ENCODE data around the gene PRKCD.

PRKCD gene

GRCh38 chr3:53231532-53232511, 70.8 kb downstream of the PRKCD start:
- no peaks in the 10 kb centered on the region for H3K27me3 ChIP-seq (ENCODE audit: insufficient read depth, low read depth, severe bottlenecking)
- H3K9me3 ChIP-seq (ENCODE audit: severe bottlenecking), result no peaks in the 10 kb centered on the region
- TF ChIP-seq CTCF (IDR thresholded peaks at IDR 0.05; ENCODE audit: low read depth, low read length), result 0 out of 2 replicates have a peak, but pooled peaks have one; percentile 17
- H3K27ac ChIP-seq, result no peak overlapping the region
- DNase-seq, result no peak
- no peak overlapping the region for H3K4me3 ChIP-seq (ENCODE audit: low read depth, low read length)
- H3K36me3 ChIP-seq, result peaks cover 93% of the 10 kb centered on the region

DNA sequence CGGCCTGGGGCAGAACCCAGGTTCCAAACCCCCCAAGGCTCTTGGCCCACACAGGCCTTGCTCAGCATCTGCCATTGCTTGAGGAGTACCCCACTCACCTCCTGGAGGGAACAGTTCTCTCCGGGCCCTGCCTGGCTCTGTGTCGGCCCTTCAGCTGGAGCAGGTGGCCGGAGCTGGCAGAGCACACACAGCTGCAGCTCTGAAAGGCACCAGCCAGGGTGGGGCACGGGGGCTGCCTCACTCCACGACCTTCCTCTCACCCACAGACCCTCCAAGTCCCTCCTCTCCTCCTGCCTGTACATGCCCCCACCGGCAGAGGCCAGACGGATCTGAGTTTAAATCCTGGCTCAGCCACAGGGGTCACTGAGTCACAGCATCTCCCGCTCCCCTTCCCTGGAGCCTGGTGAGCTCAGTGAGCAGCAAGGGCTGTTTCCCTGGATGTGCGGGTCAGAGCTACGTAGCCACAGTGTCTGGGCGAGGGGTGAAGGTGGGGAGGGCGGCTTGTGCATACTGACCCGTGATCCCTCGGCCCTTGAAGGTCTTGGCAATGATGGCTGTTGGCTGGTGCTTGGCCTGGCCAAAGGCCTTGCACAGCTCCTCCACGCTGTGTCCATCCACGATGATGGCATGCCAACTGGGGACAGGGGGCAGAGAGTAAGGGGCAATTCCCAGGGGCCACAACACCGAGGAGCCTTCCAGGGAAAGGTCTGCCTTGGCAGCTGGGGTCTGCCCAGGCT, 71.8 kb downstream of the PRKCD start:
- no peak overlapping the region for H3K4me3 ChIP-seq (ENCODE audit: low read depth, low read length)
- no peak overlapping the region for H3K27ac ChIP-seq
- H3K9me3 ChIP-seq (ENCODE audit: severe bottlenecking), result no peaks in the 10 kb centered on the region
- no peak for TF ChIP-seq CTCF (IDR thresholded peaks at IDR 0.05; ENCODE audit: low read depth, low read length)
- H3K36me3 ChIP-seq, result peaks cover 94% of the 10 kb centered on the region
- H3K27me3 ChIP-seq (ENCODE audit: insufficient read depth, low read depth, severe bottlenecking), result no peaks in the 10 kb centered on the region
- DNase-seq, result no peak

- H3K27ac ChIP-seq, result no peak overlapping the region
- peaks cover 94% of the 10 kb centered on the region for H3K36me3 ChIP-seq
- no peaks in the 10 kb centered on the region for H3K27me3 ChIP-seq (ENCODE audit: insufficient read depth, low read depth, severe bottlenecking)
- no peak for TF ChIP-seq CTCF (IDR thresholded peaks at IDR 0.05; ENCODE audit: low read depth, low read length)
- H3K9me3 ChIP-seq (ENCODE audit: severe bottlenecking), result no peaks in the 10 kb centered on the region
- no peak overlapping the region for H3K4me3 ChIP-seq (ENCODE audit: low read depth, low read length)
- no peak for DNase-seq
Observed at GRCh38 chr3:53234130-53234840, 73.3 kb downstream of the PRKCD start.

DNA sequence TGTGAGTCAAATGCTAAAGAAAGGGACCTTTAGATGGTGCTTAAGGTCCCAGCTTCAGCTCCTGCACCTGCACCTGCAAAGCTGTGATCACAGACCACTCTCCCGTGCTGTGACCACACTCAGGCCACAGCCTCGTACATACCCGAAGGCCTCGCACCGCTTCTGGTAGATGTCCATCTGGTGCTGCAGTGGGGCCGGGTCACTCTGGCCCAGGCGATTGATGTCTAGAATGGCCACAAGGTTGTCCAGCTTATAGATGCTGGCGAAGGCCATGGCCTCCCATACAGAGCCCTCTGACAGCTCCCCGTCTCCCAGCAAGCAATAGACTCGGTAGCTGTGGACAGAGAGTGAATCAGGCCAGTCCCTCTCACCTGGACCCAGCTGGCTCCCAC, 73.8 kb downstream of the PRKCD start:
- Histone ChIP-seq H3K27me3 (ENCODE audit: insufficient read depth, low read depth, severe bottlenecking) (no peaks in the 10 kb centered on the region), H3K9me3 (ENCODE audit: severe bottlenecking) (no peaks in the 10 kb centered on the region), H3K36me3 (peaks cover 94% of the 10 kb centered on the region), H3K4me3 (ENCODE audit: low read depth, low read length) (no peak overlapping the region), H3K27ac (no peak overlapping the region)
- DNase-seq, result no peak
- TF ChIP-seq CTCF (IDR thresholded peaks at IDR 0.05; ENCODE audit: low read depth, low read length), result no peak

GRCh38 chr3:53235545-53235944, 74.5 kb downstream of the PRKCD start:
- H3K27me3 ChIP-seq (ENCODE audit: insufficient read depth, low read depth, severe bottlenecking), result no peaks in the 10 kb centered on the region
- TF ChIP-seq CTCF (IDR thresholded peaks at IDR 0.05; ENCODE audit: low read depth, low read length), result no peak
- DNase-seq, result no peak
- H3K36me3 ChIP-seq, result peaks cover 94% of the 10 kb centered on the region
- no peaks in the 10 kb centered on the region for H3K9me3 ChIP-seq (ENCODE audit: severe bottlenecking)
- no peak overlapping the region for H3K4me3 ChIP-seq (ENCODE audit: low read depth, low read length)
- H3K27ac ChIP-seq, result no peak overlapping the region
